GM13976 (cell line): ENCODE data around the gene ZMYND11.

Experiments
- DNase-seq: peaks from one replicate; pipeline ENCODE4 v3.0.0; 2012; ENCODE audit warnings: low spot score
- CTCF ChIP-seq: IDR thresholded peaks from 2 replicates; pipeline ENCODE4 v1.5.1; 2012; ENCODE audit warnings: borderline replicate concordance, mild to moderate bottlenecking; ENCODE audit not compliant: insufficient read depth; ENCODE audit errors: extremely low read depth, missing control alignments, control extremely low read depth
- in situ Hi-C: fragments of 300-500 bp; cut with MboI; formaldehyde crosslinking; loops from one replicate; pipeline ENCODE4 v1.12.0; 2022; ENCODE audit warnings: low sequenced_read_pairs, mixed read lengths, inconsistent platforms; ENCODE audit not compliant: unreplicated experiment

The ZMYND11 gene

GRCh38 chr10:136465-136762 is 1.2 kb downstream of the ZMYND11 start:
- TF ChIP-seq CTCF = no peak
- in situ Hi-C loops = no loop called here
- DNase-seq = no peak

- in situ Hi-C loops = no loop called here
- DNase-seq = peak; percentile 34
- peak; percentile 5 for TF ChIP-seq CTCF
Observed at GRCh38 chr10:137031-137430, 1.8 kb downstream of the ZMYND11 start.

- no peak for DNase-seq
- in situ Hi-C loops = no loop called here
- TF ChIP-seq CTCF = no peak
Observed at GRCh38 chr10:137606-138005, 2.4 kb downstream of the ZMYND11 start.

- in situ Hi-C loops = no loop called here
- DNase-seq = no peak
- no peak for TF ChIP-seq CTCF
Observed at GRCh38 chr10:142371-142770, 7.1 kb downstream of the ZMYND11 start.

GRCh38 chr10:152915-153314 is 17.7 kb downstream of the ZMYND11 start:
- no peak for TF ChIP-seq CTCF
- in situ Hi-C loops = no loop called here
- no peak for DNase-seq

GRCh38 chr10:154348-154747 is 19.1 kb downstream of the ZMYND11 start:
- DNase-seq = no peak
- in situ Hi-C loops = no loop called here
- TF ChIP-seq CTCF = no peak

- in situ Hi-C loops = no loop called here
- DNase-seq = no peak
- TF ChIP-seq CTCF = no peak
Observed at GRCh38 chr10:167383-167782, 32.1 kb downstream of the ZMYND11 start.
